KG1 (cell line): Measurements from ENCODE around the gene TMEM145.
"Not testable (repeated sequence)": the region's sequence is repeated elsewhere in the genome, so short reads cannot be mapped to it uniquely, and the experiment has no call there.

ENCODE experiments used
- DNase-seq: peaks from one replicate; lab custom pipeline; 2025; lab: John Stamatoyannopoulos, UW

Gene TMEM145

DNA sequence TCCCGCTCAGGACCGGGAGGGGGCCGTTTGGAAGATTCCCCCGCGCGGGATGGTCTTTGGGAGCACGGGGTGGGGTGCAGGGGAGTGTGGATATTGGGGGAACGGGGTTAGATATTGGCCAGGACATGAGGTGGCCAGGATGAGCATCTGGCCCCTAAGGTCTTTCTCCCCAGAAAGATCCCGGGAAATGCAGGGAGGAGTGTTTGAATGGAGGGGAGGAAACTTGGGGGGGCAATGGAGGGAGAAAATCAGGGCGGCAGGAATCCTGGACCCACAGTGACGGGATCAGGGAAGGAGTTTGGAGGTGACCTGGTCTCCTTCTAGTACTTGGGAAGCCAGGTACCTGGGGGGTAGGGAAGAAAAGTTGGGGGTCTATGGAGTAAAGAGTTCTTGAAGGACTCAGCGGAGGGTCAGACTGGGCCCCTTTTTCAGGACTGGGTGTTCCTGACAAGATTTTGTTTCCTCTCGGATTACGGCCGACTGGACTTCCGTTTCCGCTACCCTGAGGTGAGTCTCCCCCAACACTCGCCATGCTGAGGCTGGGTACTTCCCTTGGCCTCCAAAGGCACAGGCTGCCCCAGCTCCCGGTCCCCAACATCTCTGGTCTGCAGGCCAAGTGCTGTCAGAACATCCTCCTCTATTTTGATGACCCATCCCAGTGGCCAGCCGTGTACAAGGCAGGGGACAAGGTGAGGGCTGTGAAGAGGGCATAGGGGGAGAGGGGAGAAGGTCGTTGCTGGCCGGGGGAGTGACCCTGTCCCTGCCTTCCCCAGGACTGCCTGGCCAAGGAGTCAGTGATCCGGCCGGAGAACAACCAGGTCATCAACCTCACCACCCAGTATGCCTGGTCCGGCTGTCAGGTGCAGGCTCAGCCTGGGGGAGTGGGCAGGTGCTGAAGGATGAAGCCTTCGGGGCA lies 989 bp downstream of the TMEM145 start:
- no peak for DNase-seq

DNA sequence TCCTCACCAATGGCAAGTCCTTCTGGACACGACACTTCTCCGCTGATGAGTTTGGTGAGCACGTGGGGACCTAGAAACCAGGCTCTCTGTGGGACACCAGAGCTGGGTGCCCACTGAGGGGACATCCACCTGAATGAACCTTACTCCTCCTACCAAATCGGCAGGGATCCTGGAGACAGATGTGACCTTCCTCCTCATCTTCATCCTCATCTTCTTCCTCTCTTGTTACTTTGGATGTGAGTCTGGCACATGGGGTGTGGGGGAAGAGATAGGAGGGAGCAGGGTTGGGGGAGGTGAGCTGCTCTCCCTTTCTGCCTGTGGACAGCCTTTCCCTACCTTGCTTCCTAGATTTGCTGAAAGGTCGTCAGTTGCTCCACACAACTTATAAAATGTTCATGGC lies 1.9 kb downstream of the TMEM145 start:
- DNase-seq: no peak

DNA sequence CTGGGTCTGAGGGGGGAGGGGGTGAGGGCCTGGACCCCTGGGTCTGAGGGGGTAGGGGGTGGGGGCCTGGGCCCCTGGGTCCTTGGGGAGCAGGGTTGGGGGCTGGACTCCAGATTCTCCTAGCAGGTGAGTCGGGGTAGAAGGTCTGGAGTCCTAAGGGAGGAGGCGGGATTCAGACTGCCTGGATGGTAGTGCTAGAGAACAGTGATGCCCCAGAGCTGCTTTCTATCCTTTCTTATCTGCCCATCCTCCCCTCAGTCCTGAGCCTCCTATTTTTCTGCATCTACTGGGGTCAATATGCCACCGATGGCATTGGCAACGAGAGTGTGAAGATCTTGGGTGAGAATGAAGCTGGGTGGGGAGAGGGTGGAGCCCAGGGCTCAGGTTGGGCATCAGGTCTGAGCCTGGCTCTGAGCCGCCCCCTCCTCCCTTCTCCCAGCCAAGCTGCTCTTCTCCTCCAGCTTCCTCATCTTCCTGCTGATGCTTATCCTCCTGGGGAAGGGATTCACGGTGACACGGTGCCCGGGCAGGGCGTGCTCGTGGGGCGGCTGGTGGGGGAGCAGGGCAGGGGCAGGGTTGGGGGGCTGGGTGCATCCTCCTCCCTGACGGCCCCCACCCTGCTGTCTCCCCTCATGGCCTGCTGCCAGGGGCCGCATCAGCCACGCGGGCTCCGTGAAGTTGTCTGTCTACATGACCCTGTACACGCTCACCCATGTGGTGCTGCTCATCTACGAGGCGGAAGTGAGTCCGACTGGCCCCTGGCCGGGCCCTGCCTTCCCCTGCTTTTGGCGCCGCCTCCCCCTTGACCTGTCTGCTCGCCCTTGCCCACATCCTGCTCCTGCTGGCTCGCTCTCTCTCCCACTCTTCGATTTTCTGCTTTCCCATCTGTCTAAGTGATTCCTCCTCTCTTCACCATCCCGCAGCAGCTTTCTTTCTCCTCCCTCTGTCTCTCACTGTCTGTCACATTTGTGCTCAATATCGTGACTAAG lies 3.4 kb downstream of the TMEM145 start:
- DNase-seq: no peak

DNA sequence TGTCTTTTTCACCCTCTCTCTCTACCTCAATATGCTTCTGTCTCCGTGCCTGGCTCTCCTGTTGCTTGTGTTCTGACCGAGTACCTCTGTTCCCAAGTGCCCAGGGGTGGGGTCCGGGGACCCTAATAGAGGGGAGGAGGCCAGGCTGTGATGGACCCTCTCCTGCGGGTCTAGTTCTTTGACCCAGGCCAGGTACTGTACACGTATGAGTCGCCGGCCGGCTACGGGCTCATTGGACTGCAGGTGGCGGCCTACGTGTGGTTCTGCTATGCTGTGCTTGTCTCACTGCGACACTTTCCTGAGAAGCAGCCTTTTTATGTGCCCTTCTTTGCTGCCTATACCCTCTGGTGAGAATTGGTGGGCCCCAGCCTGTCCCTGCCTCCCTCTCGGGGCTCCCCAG lies 4.4 kb downstream of the TMEM145 start:
- DNase-seq: no peak

DNA sequence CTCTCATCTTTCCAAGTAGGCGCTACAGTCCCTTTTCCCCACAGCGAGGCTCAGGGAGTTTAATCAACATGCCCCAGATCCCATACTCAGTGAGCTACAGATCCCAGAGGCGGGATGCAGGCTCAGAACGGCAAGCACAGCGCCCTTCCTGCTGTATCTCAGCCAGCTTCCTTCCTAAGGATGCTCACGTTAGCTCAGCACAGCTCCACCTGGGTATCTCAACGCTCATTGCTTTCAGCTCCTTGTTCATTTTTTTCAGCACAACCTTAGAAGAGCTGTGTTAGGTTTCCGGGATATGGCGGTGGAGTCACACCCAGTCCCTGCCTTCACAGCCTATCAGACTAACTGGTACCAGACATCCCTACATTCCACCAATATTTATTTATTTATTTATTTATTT lies 9.2 kb downstream of the TMEM145 start:
- DNase-seq: no peak

DNA sequence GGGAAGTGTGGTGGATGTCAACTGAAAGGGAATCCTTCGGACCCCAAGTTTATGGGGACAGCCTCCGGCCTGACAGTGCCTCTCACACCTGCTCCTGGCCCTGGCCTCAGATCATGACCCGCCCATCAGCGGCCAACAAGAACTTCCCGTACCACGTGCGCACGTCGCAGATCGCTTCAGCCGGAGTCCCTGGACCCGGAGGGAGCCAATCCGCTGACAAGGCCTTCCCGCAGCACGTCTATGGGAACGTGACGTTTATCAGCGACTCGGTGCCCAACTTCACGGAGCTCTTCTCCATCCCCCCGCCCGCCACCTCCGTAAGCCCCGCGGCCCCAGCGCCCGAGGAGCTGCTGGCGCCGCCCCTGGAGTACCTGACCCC lies 10.4 kb downstream of the TMEM145 start:
- no peak for DNase-seq

DNA sequence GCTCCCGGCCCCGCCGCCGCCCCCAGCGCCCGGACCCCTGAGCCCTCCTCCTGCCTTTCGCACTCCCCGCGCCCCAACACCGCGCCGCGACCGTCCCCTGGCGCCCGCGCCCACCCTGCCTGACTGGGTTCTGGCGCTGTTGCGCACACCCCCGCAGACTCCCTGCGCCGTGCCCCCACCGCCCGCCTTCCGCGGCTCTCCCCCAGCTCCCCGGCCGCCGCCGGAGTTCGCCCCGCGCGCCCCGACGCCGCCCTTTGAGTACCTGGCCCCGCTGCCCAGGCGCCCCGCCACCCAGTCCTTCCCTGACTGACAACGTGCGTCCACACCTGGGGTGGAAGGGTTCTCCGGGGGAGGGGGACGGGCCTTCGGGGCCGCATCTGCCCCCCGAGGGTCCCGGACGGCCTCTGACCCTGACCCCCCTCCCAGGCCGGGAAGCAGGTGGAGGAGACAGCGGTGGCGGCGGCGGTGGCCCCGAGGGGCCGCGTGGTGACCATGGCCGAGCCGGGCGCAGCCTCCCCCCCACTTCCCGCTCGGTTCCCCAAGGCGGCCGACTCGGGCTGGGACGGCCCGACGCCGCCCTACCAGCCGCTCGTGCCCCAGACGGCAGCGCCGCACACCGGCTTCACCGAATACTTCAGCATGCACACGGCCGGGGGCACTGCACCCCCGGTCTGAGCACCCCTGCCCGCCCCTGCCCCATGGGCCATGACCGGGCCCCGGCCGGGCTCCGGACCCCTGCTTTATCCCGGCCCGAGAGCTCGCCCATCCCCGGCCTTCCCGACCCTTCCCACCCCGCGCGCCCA lies 10.9 kb downstream of the TMEM145 start:
- DNase-seq: no peak

DNA sequence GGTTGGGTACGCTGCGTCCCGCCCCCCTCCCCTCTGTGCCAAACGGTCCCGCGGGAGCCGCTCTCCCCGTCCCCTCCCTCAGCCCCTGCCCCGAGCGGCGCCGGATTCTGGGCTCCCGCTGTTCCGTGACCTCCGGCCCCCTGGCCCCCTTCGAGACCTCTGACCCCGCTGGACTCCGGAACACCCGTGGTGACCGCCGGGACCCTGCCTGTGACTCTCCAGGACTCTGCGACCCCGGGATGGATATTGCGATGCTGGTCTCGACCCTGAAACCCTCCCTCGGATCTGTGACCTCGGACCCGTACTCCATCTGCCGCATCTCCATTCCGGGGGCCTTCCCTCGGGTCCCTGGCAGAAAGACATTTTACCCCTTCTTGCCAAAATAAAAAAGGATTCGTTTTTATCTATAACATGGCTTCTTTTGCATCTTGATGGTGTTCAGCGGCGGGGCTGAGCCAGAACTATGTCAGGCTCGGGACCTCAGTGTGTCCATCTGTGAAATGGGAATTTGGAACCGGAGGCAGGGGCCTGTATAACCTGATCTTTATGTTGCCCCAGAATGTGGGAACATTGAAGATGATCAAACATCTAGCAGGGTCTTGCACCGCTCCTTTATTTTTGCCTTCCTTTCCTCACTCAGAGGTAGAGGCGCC lies 11.7 kb downstream of the TMEM145 start:
- DNase-seq: no peak

DNA sequence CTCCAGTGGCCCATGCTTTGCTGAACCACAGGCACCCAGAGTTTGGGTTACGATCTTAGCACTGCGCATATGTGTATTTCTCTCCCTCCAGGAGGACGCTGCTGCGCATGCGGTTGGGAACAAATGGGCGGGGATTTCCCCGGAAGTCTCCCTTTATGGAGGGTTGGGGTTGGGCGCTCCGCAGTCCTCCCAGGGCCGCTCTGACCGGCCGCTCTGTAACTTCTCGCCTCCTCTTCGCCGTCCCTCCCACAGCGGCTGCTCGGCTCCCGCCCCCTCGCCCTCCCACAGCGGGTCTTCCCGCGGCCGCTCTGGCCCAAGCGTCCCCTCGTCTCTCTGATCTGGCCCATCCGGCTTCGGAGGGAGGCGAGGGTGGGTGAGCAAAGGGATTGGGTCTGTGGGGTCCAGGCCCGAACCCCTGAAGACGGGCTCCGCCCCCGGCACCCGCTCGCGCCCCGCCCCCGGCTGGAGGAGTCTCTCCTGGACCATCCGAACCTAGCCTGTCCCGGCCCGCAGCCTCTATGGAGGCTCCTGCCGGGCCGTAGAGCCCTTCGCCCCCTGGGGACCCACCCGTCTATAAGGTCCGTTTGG lies 12.3 kb downstream of the TMEM145 start, which contains the start of gene MEGF8:
MEGF8 (plus strand) TSS at position 328 of the 588 bp plus-strand sequence. CDS start 609 bp downstream, outside the sequence.
- peak; percentile 92 for DNase-seq

DNA sequence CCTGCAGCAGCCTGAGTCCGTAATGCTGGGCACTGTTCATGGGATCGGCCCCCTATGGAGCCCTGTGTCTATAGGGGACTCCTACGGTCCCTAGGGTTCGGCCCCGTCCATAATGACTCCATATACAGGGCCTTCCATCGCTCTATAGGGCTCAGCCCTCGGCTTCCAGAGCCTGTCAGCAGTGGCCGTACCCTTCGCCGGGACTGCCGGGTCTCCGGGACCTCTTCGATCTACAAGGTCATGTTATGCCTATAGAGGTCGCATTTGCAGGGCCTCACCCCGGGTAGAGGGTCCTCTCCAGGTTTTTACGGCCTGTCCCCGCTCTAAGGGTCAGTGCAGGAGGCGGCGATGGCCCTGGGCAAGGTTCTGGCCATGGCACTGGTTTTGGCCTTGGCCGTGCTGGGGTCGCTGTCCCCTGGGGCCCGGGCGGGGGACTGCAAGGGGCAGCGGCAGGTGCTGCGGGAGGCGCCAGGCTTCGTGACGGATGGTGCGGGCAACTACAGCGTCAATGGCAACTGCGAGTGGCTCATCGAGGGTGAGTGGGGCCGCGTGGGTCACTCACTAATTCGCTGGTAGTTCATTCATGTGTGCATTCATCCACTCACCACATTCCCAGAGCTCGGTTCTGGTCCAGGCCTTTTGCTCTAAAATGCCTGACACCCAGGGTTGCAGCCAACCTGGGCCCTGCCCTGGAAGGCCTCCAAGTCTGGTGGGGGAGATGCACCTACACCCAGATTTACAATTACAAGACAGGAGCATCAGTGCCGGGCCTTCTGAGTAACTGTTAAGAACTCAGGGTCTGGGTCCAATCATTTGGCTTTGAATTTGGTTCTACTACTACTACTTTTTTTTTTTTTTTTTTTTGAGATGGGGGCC lies 13.0 kb downstream of the TMEM145 start:
- no peak for DNase-seq

DNA sequence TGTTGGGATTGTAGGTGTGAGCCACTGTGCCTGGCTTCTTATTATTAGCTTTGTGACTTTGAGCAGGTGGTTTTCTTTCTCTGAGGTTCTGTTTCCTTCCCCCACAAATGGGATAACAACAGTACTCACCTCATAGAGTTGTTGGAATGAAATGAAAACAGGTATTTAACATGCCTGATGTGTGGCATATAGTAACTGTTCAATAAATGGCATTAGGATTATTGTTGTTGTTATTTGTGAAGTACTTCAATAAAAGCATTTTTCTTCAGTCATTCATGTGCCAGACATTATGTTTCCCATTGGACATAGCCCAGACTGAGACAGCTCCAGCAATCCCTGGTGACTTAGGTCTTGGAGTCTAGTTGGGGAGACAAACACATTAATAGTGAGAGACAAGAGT lies 13.9 kb downstream of the TMEM145 start:
- DNase-seq: no peak

DNA sequence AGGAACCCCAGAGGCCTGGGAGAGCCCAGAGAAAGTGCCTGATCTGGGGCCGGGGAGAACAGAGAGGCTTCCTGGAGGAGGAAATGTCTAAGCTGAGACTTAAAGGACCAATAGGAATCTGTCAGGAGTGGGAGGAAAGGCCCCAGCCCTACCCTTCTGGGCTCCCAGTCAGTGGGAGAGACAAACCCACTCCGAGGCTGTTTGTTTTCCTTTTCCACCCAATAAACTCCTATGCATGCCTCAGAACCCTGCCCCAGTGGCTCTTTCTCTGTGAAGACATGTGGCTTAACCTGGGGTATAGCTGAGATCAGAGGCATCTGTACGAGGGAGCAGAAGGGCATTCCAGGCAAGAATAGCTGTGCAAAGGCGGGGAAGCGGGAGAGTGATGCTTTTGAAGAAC lies 14.3 kb downstream of the TMEM145 start:
- no peak for DNase-seq

DNA sequence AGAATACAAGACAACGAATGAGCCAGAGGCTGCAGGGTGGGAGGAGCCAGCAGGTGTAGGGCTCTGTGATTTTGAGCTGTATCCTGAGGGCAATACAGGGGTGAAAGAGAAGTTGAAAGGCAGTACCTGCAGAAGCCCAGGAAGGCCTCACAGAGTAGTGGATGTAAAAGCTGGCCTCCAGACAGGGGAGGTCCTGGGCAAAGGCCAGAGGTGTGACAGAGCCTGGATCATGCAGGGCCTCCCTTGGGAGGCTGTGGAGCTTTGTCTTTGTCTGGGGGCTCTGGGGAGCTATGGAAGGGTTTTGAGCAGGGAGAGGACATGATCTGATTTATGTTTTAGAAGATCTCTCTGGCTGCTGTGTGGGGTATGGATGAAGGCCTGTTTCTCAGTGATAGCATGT lies 15.0 kb downstream of the TMEM145 start:
- DNase-seq: no peak

DNA sequence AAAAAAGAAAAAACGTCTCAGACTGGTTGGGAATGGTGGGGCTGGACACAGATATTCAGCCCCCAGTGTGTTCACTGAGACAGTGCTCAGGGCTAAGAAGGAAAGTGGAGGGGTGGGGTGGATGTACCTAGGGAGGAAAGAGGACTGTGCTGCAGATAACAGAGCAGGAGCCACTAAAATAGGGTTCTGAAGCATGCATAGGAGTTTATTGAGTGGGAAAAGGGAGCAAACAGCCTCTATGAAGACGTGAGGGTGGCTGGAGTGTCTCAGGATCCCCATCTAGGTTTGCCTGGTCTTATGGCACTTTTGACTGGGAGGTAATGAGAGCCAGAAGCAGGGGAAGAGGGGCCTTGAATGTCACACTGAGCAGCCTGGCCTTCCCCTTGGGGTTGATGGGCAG lies 15.7 kb downstream of the TMEM145 start:
- no peak for DNase-seq

DNA sequence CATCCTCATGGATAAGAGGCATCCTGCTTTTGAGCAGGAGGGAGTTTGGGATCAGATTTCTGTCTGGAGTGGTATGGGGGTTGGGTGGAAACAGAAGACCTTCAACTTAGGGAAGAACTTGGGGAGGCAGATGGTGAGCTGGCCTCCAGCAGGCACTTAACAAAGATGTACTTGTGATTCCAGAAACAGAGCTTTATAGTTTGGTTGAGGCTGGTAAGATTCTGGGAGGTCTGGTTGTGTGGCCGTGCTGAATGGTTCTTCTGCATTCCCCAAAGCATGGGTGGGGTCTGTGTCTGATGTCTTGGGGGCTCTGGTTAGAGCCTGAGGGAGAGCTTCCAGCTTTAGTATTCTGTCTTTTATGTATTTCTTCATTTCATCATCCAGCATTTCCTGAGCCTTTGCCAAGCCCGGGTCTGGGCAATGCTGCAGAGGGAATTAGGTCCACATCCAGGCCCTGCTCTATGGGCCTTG lies 17.2 kb downstream of the TMEM145 start:
- no peak for DNase-seq

DNA sequence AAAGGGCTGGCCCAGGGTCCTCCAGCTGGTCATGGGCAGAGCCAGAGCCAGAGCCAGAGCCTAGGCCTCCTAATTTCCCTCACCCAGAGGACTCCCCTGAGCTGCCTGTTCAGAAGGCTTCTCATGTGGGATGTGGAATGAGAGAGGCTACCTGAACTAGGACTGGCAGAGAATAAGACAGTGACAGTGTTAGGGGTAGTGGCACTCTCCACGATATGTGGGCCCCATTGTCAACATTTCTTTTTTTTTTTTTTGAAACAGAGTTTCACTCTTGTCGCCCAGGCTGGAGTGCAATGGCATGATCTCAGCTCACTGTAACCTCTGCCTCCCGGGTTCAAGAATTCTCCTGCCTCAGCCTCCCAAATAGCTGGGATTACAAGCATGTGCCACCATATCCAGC lies 18.2 kb downstream of the TMEM145 start:
- not testable (repeated sequence) for DNase-seq

DNA sequence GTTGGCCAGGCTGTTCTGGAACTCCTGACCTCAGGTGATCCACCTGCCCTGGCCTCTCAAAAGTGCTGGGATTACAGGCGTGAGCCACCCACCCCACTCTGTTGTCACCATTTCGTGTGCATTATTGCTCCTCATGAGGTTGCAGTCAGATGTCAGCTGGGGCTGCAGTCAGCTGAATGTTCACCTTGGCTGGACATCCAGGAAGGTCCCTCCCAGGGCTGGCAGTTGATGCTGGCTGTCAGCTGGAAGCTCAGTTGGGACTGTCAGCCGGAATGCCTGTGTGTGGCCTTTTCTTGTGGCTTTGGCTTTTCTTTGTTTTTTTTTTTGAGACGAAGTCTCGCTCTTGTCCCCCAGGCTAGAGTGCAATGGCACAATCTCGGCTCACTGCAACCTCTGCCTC lies 18.9 kb downstream of the TMEM145 start:
- no peak for DNase-seq

DNA sequence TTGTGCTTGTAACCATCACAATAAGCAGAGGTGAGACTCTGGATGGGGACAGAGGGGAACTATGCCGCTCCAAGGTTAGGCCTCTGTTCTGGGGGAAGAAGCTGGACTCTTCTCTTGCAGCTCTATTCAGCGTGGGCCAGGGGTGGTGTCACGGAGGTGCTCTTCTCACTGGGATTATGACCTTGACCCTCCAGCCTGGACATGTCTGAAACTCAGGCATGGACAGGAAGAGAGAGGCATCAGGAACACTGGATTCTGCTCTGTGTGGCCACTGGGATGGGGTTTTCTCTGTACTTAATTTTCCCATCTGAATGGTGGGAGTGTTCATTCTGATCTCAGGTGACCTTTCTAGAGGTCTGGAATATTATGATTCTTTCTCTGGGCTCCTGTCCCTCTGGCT lies 19.9 kb downstream of the TMEM145 start:
- no peak for DNase-seq

DNA sequence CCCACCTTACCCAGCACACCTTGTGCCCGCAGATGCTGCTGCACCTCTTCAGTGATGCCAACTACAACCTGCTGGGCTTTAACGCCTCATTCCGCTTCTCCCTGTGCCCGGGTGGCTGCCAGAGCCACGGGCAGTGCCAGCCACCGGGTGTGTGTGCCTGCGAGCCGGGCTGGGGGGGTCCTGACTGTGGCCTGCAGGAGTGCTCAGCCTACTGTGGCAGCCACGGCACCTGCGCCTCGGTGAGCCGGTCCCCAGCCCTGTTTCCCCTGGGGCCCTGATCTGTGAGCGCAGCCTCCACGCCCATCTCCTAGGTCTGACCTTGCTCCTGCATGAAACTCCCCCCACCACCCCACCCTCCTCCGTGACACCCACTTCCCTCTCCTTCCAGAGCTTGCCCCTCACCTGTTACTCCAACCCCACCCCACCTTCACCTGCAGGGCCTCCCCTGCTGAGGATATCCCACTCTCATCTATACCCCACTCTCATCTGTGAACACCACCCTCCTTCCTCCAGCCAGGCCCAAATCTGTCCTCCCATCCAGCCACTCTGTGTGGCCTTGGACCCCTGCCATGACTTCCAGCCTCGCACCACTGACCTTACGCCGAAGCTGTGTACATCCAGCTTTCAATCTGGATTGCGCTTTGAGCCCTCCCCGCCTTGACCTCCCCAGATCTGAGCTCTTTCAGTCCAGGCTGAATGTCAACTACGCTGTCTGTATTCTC lies 21.0 kb downstream of the TMEM145 start:
- DNase-seq: no peak
